Smooth muscle cell (in vitro differentiated cells): ENCODE data around the gene TENM3. TPM values are rescaled to one million over a fixed set of nuclear protein-coding genes. Genes with fewer than 3 reads are reported as not detected.

Experiments used
- DNase-seq: peaks from one replicate; lab custom pipeline; 2025; ENCODE audit not compliant: unreplicated experiment; lab: John Stamatoyannopoulos, UW
- H2AFZ ChIP-seq: fragments of 200-600 bp; sonication (generic); 2 replicates; pipeline ENCODE4 v1.6.0; 2016; ENCODE audit warnings: antibody characterized with exemption, low read depth, mild to moderate bottlenecking
- H3F3A ChIP-seq: fragments of 200-600 bp; sonication (generic); 2 replicates; pipeline ENCODE4 v1.6.0; 2017; ENCODE audit warnings: antibody characterized with exemption, low read depth
- H3K27ac ChIP-seq: fragments of 200-600 bp; sonication (generic); 2 replicates; pipeline ENCODE4 v1.5.1; 2016; ENCODE audit warnings: low read depth, mild to moderate bottlenecking
- H3K27me3 ChIP-seq: fragments of 200-600 bp; sonication (generic); 2 replicates; pipeline ENCODE4 v1.6.1; 2016; ENCODE audit warnings: low read depth, mild to moderate bottlenecking
- H3K36me3 ChIP-seq: fragments of 200-600 bp; sonication (generic); 2 replicates; pipeline ENCODE4 v1.5.1; 2016; ENCODE audit warnings: low read depth
- H3K4me1 ChIP-seq: fragments of 200-600 bp; sonication (generic); 2 replicates; pipeline ENCODE4 v1.5.1; 2016; ENCODE audit warnings: low read depth
- H3K4me2 ChIP-seq: fragments of 200-600 bp; sonication (generic); 2 replicates; pipeline ENCODE4 v1.6.0; 2016; ENCODE audit warnings: mild to moderate bottlenecking
- H3K4me3 ChIP-seq: fragments of 200-600 bp; sonication (generic); 2 replicates; pipeline ENCODE4 v1.5.1; 2016; ENCODE audit warnings: mild to moderate bottlenecking
- H3K79me2 ChIP-seq: fragments of 200-600 bp; sonication (generic); 2 replicates; pipeline ENCODE4 v1.6.0; 2016; ENCODE audit warnings: low read depth, mild to moderate bottlenecking
- H3K9ac ChIP-seq: fragments of 200-600 bp; sonication (generic); 2 replicates; pipeline ENCODE4 v1.6.0; 2016; ENCODE audit warnings: low read depth
- H3K9me3 ChIP-seq: fragments of 200-600 bp; sonication (generic); replicated peaks from 2 replicates; pipeline ENCODE4 v1.5.1; 2016; ENCODE audit warnings: low read depth
- H4K20me1 ChIP-seq: fragments of 200-600 bp; sonication (generic); 2 replicates; pipeline ENCODE4 v1.6.0; 2016; ENCODE audit warnings: low read depth
- WGBS: methylation state at CpG from one replicate; pipeline ENCODE4 v1.1.7; 2016; ENCODE audit warnings: low lambda C conversion rate; 5-methylcytosine and 5-hydroxymethylcytosine counted together
- polyA plus RNA-seq: library from polyadenylated mRNA; unstranded; fragments of >200 nt; fragmentation: Nextera tagmentation; extraction: Ambion mirVana; gene quantifications from 2 replicates; pipeline ENCODE4 v1.2.1, GENCODE V29; 2016
- total RNA-seq: library from RNA; depleted of rRNA; stranded (reverse); fragments of >200 nt; gene quantifications from 2 replicates; pipeline ENCODE4 v1.2.3, GENCODE V29; 2014
- TF ChIP-seq, protein P1 (sequence below): fragments of 200-600 bp; sonication (generic); IDR thresholded peaks from 2 replicates; pipeline ENCODE4 v1.5.1; 2017; ENCODE audit warnings: borderline replicate concordance, mild to moderate bottlenecking, antibody characterized with exemption; ENCODE audit not compliant: insufficient read depth, poor library complexity, severe bottlenecking

Gene TENM3
- total and polyA plus RNA-seq, 2 experiments from 2014 or later, result 46.9 to 295 TPM

DNA sequence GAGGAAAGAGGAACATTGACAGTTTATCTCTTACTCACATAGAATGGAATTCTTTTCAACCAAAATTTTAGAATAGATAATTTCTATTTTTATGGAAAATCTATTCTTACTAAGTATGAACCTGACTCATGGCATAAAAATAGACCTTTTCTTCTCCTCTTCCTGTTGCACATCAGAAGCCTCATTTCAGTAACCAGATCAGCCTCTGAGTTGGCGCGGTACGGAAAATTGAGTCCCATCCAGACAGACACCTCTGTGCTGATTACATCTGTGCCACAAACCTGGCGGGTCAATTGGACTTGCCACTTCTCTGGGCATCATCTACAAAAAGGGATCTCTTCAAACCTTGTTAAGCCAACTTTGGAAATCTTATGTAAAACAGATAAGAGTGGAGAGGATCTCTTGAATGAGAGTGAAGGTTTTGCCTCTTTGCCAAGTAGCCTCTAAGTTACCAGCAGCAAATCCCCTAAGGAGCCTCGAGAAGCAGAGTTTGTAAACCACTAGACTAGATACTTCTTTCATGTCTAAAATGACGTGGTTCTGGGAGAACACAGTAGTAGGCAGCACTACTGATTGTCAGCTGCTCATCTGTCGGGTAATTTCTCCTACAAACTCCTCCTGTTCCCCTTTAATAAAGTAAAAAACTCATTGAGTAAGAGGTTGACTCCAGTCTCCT lies 37.4 kb downstream of the TENM3 start:
- DNase-seq, result no peak
- Histone ChIP-seq H3F3A (peaks cover 4% of the 10 kb centered on the region), H3K4me2 (no peak overlapping the region), H3K27me3 (no peaks in the 10 kb centered on the region), H3K4me1 (peaks cover 7% of the 10 kb centered on the region), H3K4me3 (no peak overlapping the region), H3K9ac (no peak overlapping the region), H4K20me1 (peaks cover 7% of the 10 kb centered on the region), H3K36me3 (no peaks in the 10 kb centered on the region), H3K79me2 (peaks cover 66% of the 10 kb centered on the region), H3K9me3 (no peaks in the 10 kb centered on the region), H2AFZ (no peak overlapping the region), H3K27ac (peak overlapping the region; percentile 26)
- 72% methylated on average over 7 of the region's 7 CpGs for WGBS
- TF ChIP-seq, protein P1, sequence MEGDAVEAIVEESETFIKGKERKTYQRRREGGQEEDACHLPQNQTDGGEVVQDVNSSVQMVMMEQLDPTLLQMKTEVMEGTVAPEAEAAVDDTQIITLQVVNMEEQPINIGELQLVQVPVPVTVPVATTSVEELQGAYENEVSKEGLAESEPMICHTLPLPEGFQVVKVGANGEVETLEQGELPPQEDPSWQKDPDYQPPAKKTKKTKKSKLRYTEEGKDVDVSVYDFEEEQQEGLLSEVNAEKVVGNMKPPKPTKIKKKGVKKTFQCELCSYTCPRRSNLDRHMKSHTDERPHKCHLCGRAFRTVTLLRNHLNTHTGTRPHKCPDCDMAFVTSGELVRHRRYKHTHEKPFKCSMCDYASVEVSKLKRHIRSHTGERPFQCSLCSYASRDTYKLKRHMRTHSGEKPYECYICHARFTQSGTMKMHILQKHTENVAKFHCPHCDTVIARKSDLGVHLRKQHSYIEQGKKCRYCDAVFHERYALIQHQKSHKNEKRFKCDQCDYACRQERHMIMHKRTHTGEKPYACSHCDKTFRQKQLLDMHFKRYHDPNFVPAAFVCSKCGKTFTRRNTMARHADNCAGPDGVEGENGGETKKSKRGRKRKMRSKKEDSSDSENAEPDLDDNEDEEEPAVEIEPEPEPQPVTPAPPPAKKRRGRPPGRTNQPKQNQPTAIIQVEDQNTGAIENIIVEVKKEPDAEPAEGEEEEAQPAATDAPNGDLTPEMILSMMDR, result no peak

DNA sequence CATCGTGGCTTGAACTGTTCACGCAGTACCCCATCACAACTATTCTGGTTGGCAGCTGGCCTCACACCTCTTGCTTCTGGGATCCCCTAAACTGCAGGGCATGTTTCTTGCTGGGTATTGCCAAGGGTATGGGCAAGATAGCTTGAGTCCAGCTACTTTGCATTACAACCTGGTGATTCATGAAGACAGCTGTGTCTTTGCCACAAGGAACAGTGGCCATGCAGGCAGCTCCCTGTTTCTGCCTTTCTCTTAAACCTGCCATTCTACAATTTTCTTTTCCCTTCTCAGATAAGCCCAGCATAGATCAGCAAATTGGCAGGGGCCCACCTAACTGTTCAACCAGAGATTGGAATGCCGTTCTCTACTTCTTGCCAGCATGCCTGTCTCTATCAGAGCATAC lies 42.8 kb downstream of the TENM3 start:
- H3K27ac ChIP-seq, result no peak overlapping the region
- no peaks in the 10 kb centered on the region for H3K9me3 ChIP-seq
- no peak overlapping the region for H3K4me3 ChIP-seq
- H3K9ac ChIP-seq, result no peak overlapping the region
- no peaks in the 10 kb centered on the region for H3K27me3 ChIP-seq
- H3K79me2 ChIP-seq, result peaks cover 63% of the 10 kb centered on the region
- 95% methylated on average over 3 of the region's 3 CpGs for WGBS
- H3F3A ChIP-seq, result peaks cover 6% of the 10 kb centered on the region
- no peaks in the 10 kb centered on the region for H3K36me3 ChIP-seq
- peaks cover 12% of the 10 kb centered on the region for H4K20me1 ChIP-seq
- H2AFZ ChIP-seq, result no peak overlapping the region
- H3K4me1 ChIP-seq, result no peaks in the 10 kb centered on the region
- TF ChIP-seq, protein P1, result no peak
- no peak for DNase-seq
- H3K4me2 ChIP-seq, result no peak overlapping the region

DNA sequence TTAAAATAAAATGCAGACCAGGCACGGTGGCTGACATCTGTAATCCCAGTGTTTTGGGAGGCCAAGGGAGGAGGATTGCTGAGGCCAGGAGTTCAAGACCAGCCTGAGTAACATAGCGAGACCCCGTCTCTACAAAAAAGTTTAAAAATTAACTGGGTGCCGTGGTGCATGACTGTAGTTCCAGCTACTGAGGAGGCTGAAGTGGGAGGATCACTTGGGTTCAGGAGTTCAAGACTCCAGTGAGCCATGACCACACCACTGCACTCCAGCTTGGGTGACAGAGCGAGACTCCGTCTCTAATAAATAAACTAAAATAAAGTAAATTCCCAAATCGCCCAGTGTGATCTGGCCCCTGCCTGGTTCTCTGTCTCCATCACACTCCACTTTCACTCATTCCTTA lies 43.7 kb downstream of the TENM3 start:
- H3K9ac ChIP-seq, result no peak overlapping the region
- no peaks in the 10 kb centered on the region for H3K4me1 ChIP-seq
- H3K36me3 ChIP-seq, result no peaks in the 10 kb centered on the region
- H3K4me3 ChIP-seq, result no peak overlapping the region
- H4K20me1 ChIP-seq, result peaks cover 12% of the 10 kb centered on the region
- no peaks in the 10 kb centered on the region for H3K9me3 ChIP-seq
- H3K27me3 ChIP-seq, result no peaks in the 10 kb centered on the region
- H2AFZ ChIP-seq, result no peak overlapping the region
- H3K27ac ChIP-seq, result no peak overlapping the region
- TF ChIP-seq, protein P1, result no peak
- no peak for DNase-seq
- WGBS, result 93% methylated on average over 7 of the region's 7 CpGs
- no peak overlapping the region for H3K4me2 ChIP-seq
- peaks cover 56% of the 10 kb centered on the region for H3K79me2 ChIP-seq
- peaks cover 6% of the 10 kb centered on the region for H3F3A ChIP-seq

DNA sequence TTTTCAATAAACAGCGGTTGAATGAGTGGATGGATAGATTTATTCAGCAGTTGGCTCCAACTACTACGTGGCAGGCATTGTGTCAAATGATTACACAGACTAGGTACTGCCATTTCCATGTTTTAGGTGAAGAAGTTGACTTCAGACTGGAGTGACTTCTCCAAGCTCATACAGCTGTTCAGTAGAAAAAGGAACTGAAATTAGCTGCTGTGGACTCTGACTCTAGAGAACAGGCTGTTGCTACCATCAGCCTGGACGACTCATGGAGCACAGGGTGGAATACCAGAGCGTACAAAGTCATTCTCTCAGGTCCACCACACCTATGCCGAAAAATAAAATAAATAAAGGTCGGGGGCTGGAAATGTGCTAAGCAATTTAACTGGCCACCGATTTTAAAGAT lies 45.3 kb downstream of the TENM3 start:
- WGBS, result 94% methylated on average over 7 of the region's 7 CpGs
- H3K4me2 ChIP-seq, result no peak overlapping the region
- peaks cover 6% of the 10 kb centered on the region for H3F3A ChIP-seq

More for the DNA sequence above, 45.3 kb downstream of the TENM3 start:
- DNase-seq, result no peak
- Histone ChIP-seq H2AFZ (no peak overlapping the region), H3K4me1 (no peaks in the 10 kb centered on the region), H3K79me2 (peaks cover 42% of the 10 kb centered on the region), H3K4me3 (no peak overlapping the region), H3K27ac (no peak overlapping the region), H3K27me3 (no peaks in the 10 kb centered on the region), H3K36me3 (no peaks in the 10 kb centered on the region), H4K20me1 (peaks cover 12% of the 10 kb centered on the region), H3K9me3 (no peaks in the 10 kb centered on the region), H3K9ac (no peak overlapping the region)
- TF ChIP-seq, protein P1, result no peak
